Measurements from ENCODE around the gene CKM. TPM values are rescaled to one million over a fixed set of nuclear protein-coding genes. Genes with fewer than 3 reads are reported as not detected.

Gene CKM
- not detected for total RNA-seq

DNA sequence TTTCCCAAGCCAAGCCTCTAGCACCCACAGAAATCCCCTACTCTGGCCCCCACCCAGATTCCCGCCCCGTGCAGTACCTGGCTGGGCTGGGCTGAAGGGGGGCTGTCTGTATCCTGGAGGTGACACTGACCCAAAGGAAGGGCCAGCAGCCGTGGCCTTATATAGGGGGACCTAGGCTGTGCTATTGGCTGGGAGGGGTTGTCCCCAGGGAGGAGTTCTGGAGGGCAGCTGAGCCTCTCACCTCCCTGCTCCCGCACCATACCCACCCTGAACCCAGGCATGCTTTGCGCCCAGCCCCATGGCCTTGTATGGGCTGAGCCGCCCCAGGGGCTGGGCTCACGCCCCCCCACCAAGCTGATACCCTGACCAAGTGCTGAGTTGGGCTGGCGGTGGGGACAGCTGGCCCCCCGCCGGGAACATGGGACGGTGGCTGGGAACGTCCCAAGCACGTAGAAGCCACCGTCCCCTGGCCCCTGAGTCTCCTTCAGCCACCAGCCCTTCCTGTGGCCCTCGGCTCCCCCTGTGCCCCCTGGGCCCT is at the start of gene CKM:
TSS of gene CKM (minus strand) at position 132 of the 538 bp plus-strand sequence. CDS start 3,162 bp downstream, outside the sequence.
- peaks cover 0 to 7% of the 10 kb centered on the region in 2 donors for H3K27me3 ChIP-seq
- H3K27ac ChIP-seq = no peak within 1 kb of the TSS
- peaks cover 0 to 6% (median 0%) of the 10 kb centered on the region in 4 donors for H3K4me1 ChIP-seq
- H3K4me3 ChIP-seq = peak within 1 kb of the TSS in 2 of 4 donors; percentile 11 to 12
- no peaks in the 10 kb centered on the region for H3K9me3 ChIP-seq
- no peaks in the 10 kb centered on the region for H3K36me3 ChIP-seq
- TF ChIP-seq, protein P1, sequence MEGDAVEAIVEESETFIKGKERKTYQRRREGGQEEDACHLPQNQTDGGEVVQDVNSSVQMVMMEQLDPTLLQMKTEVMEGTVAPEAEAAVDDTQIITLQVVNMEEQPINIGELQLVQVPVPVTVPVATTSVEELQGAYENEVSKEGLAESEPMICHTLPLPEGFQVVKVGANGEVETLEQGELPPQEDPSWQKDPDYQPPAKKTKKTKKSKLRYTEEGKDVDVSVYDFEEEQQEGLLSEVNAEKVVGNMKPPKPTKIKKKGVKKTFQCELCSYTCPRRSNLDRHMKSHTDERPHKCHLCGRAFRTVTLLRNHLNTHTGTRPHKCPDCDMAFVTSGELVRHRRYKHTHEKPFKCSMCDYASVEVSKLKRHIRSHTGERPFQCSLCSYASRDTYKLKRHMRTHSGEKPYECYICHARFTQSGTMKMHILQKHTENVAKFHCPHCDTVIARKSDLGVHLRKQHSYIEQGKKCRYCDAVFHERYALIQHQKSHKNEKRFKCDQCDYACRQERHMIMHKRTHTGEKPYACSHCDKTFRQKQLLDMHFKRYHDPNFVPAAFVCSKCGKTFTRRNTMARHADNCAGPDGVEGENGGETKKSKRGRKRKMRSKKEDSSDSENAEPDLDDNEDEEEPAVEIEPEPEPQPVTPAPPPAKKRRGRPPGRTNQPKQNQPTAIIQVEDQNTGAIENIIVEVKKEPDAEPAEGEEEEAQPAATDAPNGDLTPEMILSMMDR (IDR thresholded peaks at IDR 0.05) = no peak
- no peak for TF ChIP-seq POLR2A (IDR thresholded peaks at IDR 0.05)
- DNase-seq = no peak

DNA sequence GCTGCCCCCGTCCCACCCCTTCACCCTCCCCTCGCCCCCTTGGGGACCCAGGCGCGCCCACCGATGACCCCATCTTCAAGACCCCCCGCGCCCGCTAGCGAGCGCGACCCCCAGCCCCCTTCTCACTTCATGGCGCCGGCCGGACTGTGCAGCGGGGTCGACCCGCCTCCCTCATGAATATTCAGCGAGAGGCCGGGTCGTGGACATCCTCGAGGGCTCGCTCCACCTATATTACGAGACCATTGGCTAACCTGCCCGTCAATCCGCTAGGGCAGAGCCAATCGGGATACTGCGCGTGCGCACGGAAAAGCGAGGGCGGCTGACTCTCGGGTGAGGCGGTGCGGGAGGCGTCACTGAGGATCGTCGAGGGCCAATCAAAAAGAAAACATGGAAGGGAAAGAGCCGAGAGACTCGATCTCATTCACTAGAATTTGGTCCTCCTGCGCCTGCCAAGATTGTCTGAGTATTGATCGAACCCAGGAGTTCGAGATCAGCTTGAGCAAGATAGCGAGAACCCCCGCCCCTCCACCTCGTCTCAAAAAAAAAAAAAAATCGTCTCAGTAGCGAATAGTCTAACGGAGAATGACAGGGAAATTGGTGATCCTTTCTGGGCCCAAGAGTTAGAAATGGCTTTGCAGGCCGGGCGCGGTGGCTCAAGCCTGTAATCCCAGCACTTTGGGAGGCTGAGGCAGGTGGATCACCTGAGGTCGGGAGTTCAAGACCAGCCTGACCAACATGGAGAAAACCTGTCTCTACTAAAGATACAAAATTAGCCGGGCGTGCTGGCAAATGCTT is 47.9 kb upstream of the CKM start, which contains the start of gene ERCC2:
TSS of gene ERCC2 (minus strand) at position 164 of the 795 bp plus-strand sequence. CDS start at position 131, 33 bp downstream.
- peak within 1 kb of the TSS; percentile 58 to 82 (median 69) for H3K27ac ChIP-seq
- no peaks in the 10 kb centered on the region for H3K9me3 ChIP-seq
- H3K27me3 ChIP-seq = no peaks in the 10 kb centered on the region
- H3K4me3 ChIP-seq = peak within 1 kb of the TSS; percentile 62 to 96 (median 83)
- H3K36me3 ChIP-seq = no peaks in the 10 kb centered on the region
- peaks cover 0 to 12% (median 0%) of the 10 kb centered on the region in 4 donors for H3K4me1 ChIP-seq
- TF ChIP-seq, protein P1 (IDR thresholded peaks at IDR 0.05) = no peak
- DNase-seq = peak; percentile 98 to 100 (median 99)

DNA sequence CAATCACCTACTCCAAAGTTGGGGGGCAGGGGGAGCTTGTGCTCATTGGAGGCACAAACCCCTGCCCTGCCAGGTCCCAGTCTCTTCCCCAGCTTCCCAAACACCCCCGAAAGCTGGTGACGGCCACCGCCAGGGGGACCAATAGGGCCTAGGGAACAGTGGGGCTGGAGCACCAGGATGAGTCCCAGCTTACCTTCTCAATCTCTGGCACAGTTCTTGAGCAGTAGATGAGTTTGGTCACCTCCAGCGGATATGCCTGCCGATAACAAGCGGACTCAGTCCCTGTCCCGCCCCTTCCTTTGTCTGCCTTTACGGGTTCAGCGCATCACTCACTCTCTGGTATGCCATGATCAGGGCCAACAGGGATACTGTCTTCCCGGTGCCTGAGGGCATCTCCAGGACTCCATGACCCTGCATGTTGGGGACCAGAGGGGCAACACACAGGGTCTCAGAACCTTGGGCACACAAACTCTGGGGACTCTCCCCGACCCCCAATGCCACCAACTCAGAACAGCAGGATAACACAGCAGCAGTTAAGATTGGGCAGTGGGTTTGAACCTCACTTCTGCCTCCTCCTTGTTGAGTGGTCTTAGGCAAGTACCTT is 46.2 kb upstream of the CKM start:
- no peak for DNase-seq
- Histone ChIP-seq H3K4me1 (peaks cover 0 to 12% (median 0%) of the 10 kb centered on the region in 4 donors), H3K9me3 (no peaks in the 10 kb centered on the region), H3K36me3 (peaks cover 0 to 2% (median 0%) of the 10 kb centered on the region in 3 donors), H3K4me3 (no peak overlapping the region), H3K27ac (no peak overlapping the region), H3K27me3 (no peaks in the 10 kb centered on the region)
- TF ChIP-seq POLR2A (IDR thresholded peaks at IDR 0.05) = no peak
- TF ChIP-seq, protein P1 (IDR thresholded peaks at IDR 0.05) = no peak

DNA sequence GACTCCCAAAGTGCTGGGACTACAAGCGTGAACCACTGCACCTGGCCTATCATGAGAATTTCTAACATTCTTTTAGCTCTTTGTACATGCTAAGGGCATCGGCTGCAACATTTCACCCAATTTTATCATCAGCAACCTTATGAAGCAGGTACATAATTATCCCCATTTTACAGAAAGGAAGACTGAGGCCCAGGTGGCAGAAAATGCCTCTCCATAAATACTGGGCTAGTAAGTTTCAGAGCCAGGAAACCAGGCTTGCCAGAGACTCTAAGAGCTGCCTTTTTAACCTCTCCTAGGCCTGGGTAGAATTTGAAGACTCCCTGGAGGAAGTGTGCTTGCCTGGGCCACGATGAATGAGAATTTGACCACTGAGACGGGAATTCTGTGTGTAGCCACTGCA is 45.5 kb upstream of the CKM start:
- Histone ChIP-seq H3K4me3 (no peak overlapping the region), H3K9me3 (no peaks in the 10 kb centered on the region), H3K4me1 (peaks cover 0 to 12% (median 0%) of the 10 kb centered on the region in 4 donors), H3K36me3 (peaks cover 0 to 6% (median 0%) of the 10 kb centered on the region in 3 donors), H3K27ac (no peak overlapping the region), H3K27me3 (no peaks in the 10 kb centered on the region)
- TF ChIP-seq, protein P1 (IDR thresholded peaks at IDR 0.05) = no peak
- TF ChIP-seq POLR2A (IDR thresholded peaks at IDR 0.05) = no peak
- DNase-seq = no peak

DNA sequence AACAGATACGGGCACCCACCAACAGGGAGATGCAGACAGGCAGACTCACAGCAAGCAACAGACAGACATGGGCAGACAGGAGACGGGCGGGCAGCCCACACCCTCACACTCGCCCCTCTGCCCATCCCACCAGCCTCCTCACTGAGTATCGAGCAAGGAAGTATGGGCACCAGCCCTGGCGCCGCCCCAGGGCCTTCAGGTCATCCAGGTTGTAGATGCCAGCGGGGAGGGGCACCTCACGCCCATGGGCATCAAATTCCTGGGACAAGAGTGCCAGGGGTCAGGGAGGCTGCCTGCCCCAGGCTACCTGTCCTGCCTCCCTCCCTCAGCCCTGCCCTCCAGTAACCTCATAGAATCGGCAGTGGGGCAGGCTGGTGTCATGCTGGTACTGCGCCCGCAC is 42.0 kb upstream of the CKM start:
- peaks cover 0 to 12% (median 0%) of the 10 kb centered on the region in 3 donors for H3K36me3 ChIP-seq
- DNase-seq = no peak
- H3K27ac ChIP-seq = no peak overlapping the region

More for the DNA sequence above, 42.0 kb upstream of the CKM start:
- H3K27me3 ChIP-seq = no peaks in the 10 kb centered on the region
- no peak for TF ChIP-seq POLR2A (IDR thresholded peaks at IDR 0.05)
- TF ChIP-seq, protein P1 (IDR thresholded peaks at IDR 0.05) = no peak
- no peak overlapping the region for H3K4me3 ChIP-seq
- H3K4me1 ChIP-seq = peaks cover 0 to 3% (median 0%) of the 10 kb centered on the region in 4 donors
- no peaks in the 10 kb centered on the region for H3K9me3 ChIP-seq
